ENCODE measurements around the gene UBTD1.

UBTD1 gene

GRCh38 chr10:97499561-97500296 is 1.0 kb downstream of the UBTD1 start:
- no peak for TF ChIP-seq GATA3 (IDR thresholded peaks at IDR 0.05; ENCODE audit: low read depth, low read length)
- TF ChIP-seq GATA2 (IDR thresholded peaks at IDR 0.05; ENCODE audit: low read depth, low read length): no peak; the same call in 1 of the 2 replicates

- TF ChIP-seq GATA2 (IDR thresholded peaks at IDR 0.05; ENCODE audit: low read depth, low read length) (no peak), GATA3 (IDR thresholded peaks at IDR 0.05; ENCODE audit: low read depth, low read length) (no peak)
These were observed 1.5 kb downstream of the UBTD1 start for GRCh38 chr10:97500297-97500575.

- TF ChIP-seq GATA2 (IDR thresholded peaks at IDR 0.05; ENCODE audit: low read depth, low read length) (no peak), GATA3 (IDR thresholded peaks at IDR 0.05; ENCODE audit: low read depth, low read length) (no peak)
These were observed 4.2 kb downstream of the UBTD1 start for GRCh38 chr10:97502916-97503315.

GRCh38 chr10:97503406-97503805 is 4.7 kb downstream of the UBTD1 start:
- no peak for TF ChIP-seq GATA3 (IDR thresholded peaks at IDR 0.05; ENCODE audit: low read depth, low read length)
- no peak for TF ChIP-seq GATA2 (IDR thresholded peaks at IDR 0.05; ENCODE audit: low read depth, low read length)

- TF ChIP-seq GATA2 (IDR thresholded peaks at IDR 0.05; ENCODE audit: low read depth, low read length) (no peak), GATA3 (IDR thresholded peaks at IDR 0.05; ENCODE audit: low read depth, low read length) (no peak)
These were observed 6.4 kb downstream of the UBTD1 start for GRCh38 chr10:97505152-97505551.

GRCh38 chr10:97506199-97506991 is 7.7 kb downstream of the UBTD1 start:
- no peak for TF ChIP-seq GATA3 (IDR thresholded peaks at IDR 0.05; ENCODE audit: low read depth, low read length)

GRCh38 chr10:97508342-97508741 is 9.6 kb downstream of the UBTD1 start:
- no peak for TF ChIP-seq GATA2 (IDR thresholded peaks at IDR 0.05; ENCODE audit: low read depth, low read length)
- TF ChIP-seq GATA3 (IDR thresholded peaks at IDR 0.05; ENCODE audit: low read depth, low read length): no peak

GRCh38 chr10:97509120-97509680 is 10.5 kb downstream of the UBTD1 start:
- TF ChIP-seq GATA3 (IDR thresholded peaks at IDR 0.05; ENCODE audit: low read depth, low read length): no peak
- no peak for TF ChIP-seq GATA2 (IDR thresholded peaks at IDR 0.05; ENCODE audit: low read depth, low read length)

- TF ChIP-seq GATA2 (IDR thresholded peaks at IDR 0.05; ENCODE audit: low read depth, low read length): no peak
- TF ChIP-seq GATA3 (IDR thresholded peaks at IDR 0.05; ENCODE audit: low read depth, low read length): no peak
These were observed 12.0 kb downstream of the UBTD1 start for GRCh38 chr10:97510686-97511085.

- TF ChIP-seq GATA3 (IDR thresholded peaks at IDR 0.05; ENCODE audit: low read depth, low read length) (no peak), GATA2 (IDR thresholded peaks at IDR 0.05; ENCODE audit: low read depth, low read length) (no peak)
These were observed 13.2 kb downstream of the UBTD1 start for GRCh38 chr10:97511711-97512440.

GRCh38 chr10:97512993-97513392 is 14.3 kb downstream of the UBTD1 start:
- TF ChIP-seq GATA2 (IDR thresholded peaks at IDR 0.05; ENCODE audit: low read depth, low read length): no peak
- TF ChIP-seq GATA3 (IDR thresholded peaks at IDR 0.05; ENCODE audit: low read depth, low read length): no peak

- TF ChIP-seq GATA2 (IDR thresholded peaks at IDR 0.05; ENCODE audit: low read depth, low read length) (no peak), GATA3 (IDR thresholded peaks at IDR 0.05; ENCODE audit: low read depth, low read length) (no peak)
These were observed 15.6 kb downstream of the UBTD1 start for GRCh38 chr10:97514344-97514743.

GRCh38 chr10:97515271-97515978 is 16.7 kb downstream of the UBTD1 start:
- TF ChIP-seq GATA2 (IDR thresholded peaks at IDR 0.05; ENCODE audit: low read depth, low read length) (no peak), GATA3 (IDR thresholded peaks at IDR 0.05; ENCODE audit: low read depth, low read length) (no peak)

Data from SH-SY5Y (cell line).